HG03280 (cell line): ENCODE measurements around the gene TMEM52.

Experiments used
- ATAC-seq: cut with Tn5 transposase; IDR thresholded peaks from one replicate; pipeline ENCODE4 v1.9.1; 2021; ENCODE audit warnings: mild to moderate bottlenecking, moderate library complexity; ENCODE audit not compliant: unreplicated experiment

Gene TMEM52

GRCh38 chr1:1918901-1919303 is at the start of gene TMEM52:
Gene TMEM52 (minus strand): TSS chr1:1919279. CDS start chr1:1919265, 14 bp downstream.
- ATAC-seq = peak; percentile 19

GRCh38 chr1:1967879-1968278 is 48.8 kb upstream of the TMEM52 start:
- ATAC-seq = no peak

DNA sequence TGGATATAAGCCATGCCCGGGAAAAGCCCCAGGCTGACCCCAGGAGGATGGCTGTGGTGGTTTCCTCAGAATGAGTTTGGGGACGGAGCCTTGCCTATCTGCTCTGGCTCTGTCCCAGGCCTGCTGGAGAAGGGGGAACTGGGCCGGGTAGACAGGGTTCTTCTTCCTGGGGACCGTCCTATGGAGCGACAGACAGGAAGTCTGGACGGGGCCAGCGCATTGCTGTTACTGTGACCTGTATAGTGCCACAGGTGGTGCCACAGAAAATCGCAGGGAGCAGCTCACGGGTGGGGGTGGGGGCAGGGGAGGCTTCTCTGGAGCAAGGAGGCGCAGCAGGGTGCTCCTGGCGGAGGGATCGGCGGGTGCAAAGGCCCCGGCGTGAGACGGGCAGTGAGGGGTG is 48.1 kb upstream of the TMEM52 start:
- ATAC-seq = no peak

DNA sequence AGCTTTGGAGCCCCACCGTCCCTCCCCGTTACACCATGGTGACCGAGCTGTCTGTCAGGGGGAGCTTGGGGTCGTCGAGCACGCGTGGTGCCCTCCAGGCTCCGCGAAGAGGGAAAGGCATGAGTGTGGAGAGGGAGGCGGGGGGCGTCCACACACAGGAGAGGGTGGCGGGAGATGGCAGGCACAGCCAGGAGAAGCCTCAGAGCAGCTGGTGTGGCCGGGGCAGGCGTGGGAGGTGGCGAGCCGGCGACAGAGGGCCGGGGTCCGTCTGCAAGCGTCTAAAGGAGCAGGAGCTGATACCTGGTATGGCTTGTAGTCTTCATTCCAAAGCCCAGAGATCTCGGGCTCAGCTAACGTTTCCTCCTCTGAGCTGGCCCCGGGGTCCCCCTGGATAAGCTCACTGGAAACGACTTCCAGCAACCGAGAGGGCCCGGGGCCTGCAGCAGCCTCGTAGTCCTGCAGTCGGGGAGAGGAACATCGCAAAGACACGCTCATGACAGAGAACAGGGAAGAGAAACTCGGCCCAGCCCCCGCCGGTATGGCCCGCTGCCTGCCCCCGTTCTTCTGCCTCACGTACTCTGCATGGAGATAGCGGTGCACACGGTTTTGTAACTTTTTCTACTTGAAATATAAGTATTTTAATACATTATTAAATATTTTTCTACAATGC is 47.1 kb upstream of the TMEM52 start:
- ATAC-seq = no peak

DNA sequence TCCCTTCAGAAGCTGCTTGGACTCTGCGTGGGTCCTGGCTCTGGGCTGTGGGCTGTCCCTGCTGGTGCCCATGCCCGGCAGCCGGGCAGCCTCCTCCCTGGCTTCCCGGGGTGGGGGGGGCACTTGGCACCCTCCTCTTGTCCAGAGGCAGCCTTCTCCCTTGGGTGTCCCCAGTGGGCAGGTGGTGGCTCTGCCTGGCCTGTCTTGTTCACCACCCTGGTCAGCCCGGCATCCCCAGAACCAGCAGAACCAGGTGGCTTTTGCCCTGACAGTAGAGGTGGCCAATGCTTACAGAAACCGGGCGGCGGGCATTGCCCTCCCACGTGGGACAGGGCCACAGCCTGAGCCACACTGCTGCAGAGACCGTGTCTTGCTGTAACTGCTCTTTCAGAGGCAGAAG is 46.5 kb upstream of the TMEM52 start:
- ATAC-seq = no peak

DNA sequence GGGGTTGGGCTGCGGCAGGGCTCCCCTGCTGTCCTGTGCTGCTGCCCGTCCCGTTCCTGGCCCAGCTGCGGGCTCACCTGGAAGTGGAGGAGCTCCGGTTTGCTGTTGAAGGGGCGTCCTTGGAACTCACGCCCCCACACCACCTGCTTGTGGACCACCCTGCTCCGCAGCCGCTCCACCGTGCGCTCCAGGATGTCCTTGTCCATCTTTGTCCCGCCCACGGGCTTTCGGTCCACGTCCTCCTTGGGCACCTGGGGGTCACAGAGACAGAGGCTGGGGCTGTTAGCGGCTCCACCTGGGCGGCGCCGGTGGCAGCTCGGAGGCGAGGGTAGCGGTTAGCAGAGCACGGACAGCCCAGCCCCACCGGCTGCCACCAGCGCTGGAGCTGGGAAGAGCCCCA is 45.7 kb upstream of the TMEM52 start:
- ATAC-seq = no peak

DNA sequence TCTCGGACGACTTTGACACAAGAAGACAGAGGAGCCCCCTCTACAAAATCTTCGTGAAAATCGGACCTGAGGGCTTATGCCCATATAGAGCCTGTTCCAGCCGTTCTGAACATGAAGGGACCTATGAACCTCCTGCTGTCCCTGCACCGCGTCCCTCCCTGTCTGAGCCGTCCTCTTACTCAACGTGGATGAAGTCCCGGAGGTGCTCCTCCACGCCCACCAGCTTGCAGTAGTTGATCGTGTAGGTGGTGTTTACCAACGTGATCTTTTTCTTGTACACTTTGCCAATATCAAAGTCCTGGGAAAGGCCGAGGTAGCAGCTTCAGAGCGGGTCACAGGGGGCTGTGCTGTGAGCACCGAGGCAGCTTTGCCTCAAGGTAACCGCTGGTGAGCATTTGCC is 44.5 kb upstream of the TMEM52 start:
- no peak for ATAC-seq

GRCh38 chr1:1962752-1963151 is 43.7 kb upstream of the TMEM52 start:
- no peak for ATAC-seq

DNA sequence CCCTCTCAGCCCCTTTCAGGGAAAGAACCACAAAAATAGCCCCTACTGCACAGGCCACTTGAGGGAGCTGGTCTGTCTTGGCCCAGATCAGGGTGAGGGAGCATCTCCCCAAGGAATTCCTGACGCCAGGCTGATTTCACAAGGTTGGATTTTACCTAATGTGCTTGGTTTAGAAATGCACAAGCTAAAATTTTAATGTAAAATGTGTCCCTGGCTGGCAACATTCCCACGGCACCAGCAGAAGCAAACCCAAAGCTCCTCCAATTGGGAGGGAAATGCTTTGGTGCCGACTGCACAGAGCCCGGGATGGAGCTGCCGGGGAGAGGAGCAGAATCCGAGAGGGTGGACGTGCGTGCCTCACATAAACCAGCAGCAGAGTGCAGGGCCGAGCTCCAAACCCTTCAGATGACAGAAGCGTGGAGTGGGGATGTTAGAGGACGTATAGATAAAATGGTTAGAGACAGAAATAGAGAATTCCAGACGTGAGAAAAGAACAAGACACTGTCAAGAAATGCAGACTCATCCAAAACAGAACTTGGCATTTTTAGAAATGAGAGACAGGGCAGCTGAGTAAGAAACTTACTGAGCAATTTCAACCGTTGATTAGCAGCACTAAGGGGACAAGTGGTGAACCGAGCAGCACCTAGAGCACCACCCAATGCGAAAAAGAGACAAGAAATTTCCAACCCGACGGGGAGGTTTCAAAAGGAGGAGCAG is 41.6 kb upstream of the TMEM52 start:
- no peak for ATAC-seq

DNA sequence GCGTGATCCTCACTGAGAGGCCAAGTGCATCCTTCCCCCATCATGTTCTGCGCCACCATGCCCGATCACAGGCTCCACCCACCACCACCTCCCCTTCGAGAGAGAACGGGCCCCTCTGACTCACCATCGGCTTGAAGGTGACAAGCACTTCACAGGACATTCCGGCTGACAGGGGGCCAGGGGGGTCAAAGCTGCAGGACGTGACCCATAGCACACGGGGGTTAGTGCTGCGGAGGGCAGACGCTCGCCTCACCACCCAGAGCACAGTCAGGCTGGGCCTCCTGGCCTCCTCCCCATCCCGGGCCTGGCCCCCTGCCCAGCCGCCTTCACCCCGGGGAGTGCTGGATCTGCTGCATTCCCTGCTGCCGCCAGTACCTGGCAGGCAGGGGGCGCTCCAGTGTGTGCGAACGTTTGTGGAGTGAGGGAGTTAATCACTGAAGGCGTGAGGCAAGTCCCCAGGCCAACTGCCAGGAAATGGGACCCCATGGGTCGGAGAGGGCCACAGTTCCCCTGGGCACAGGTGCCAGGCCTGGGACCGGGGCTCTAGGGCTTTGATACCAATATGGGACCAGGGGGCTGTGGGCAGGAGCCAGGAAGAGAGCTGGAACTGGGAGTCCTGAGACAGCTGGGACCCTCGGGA is 40.9 kb upstream of the TMEM52 start:
- no peak for ATAC-seq

DNA sequence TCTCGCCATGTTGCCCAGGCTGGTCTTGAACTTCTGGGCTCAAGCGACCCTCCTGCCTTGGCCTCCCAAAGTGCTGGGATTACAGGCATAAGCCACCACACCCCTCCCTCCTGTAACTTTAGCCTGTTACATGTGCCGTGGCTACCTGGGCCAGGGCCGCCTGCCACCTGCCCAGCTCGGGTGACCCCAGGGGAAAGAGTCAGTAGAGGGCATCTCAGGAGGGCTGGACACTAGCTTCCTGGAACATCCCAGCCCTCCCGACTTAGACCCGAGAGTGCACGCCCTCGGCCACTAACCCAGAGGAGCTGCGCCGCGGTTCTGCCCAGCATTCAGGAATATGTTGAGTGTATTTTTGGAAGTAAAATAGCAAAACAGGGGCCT is 40.4 kb upstream of the TMEM52 start:
- no peak for ATAC-seq

- no peak for ATAC-seq
Observed at GRCh38 chr1:1958071-1958541, 39.0 kb upstream of the TMEM52 start.

GRCh38 chr1:1957533-1957961 is 38.5 kb upstream of the TMEM52 start:
- ATAC-seq = no peak

GRCh38 chr1:1956586-1957532 is 37.8 kb upstream of the TMEM52 start:
- ATAC-seq = no peak

DNA sequence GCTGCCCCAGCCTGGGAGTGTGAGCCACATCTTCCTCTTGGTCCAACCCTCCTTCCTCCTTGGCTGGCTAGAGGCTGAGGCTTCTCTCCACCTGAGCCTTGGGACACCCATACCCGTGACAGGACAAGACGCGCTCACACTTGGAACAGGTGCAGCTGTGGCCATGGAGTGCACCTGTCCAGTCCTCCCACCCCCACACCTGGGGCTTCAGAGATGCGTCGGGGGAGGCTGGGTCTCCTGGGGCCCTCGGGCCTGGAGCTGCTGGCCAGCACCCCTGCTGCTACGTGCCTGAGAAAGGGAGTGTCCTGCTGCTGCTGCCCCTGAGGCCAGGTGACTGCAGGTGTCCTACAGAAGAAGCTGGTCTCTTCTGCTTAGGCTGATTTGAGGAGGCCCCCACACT is 37.0 kb upstream of the TMEM52 start:
- no peak for ATAC-seq

DNA sequence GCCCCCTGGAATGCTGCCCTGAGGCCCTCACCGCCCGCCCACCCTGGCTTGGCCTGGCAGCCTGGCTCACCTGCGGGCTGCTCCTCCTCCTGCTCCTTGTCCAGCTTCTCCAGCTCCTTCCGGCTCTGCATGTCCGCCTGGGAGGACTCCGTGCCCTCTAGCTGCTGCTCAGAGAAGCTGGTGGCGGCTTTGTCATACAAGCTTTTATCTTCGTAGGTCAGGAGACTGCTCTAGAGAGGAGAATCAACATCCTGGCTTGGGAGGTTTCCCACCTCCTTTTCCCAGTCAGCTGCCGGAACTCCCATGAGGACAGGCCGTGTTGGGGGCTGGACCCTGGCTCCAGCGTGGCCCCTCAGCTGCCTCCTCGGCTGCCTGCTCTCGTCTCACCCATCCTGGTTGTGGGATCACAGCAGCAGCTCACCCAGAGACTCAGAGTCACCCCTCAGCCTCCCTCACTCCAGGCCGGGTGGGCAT is 36.6 kb upstream of the TMEM52 start:
- no peak for ATAC-seq

DNA sequence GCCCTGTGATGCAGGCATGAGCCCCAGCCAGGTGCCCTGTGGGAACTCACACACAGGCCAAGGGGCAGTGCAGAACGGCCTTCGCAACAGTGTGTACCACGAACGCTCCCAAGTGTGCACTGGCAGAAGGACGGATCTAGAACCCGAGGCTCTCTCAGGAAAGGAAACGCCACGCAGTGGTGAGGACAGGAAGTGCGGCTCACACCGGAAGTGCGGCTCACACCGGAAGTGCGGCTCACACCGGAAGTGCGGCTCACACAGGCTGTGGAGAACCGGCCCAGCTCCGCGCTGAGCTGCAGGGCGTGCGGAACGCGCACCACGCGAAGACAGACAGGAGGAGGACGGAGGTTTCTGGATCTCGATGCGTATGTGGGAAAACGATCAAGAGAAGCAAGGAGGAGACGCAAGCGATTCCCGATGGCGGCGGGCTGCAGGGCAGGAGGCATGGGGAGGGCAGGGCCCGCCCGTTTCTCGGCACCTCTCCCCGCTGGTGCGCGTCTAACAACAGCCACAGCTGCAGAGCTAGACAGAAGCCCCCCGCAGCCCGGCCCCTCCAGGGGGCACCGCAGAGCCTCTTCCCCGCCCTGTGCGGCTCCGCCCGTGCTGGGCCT is 35.9 kb upstream of the TMEM52 start:
- no peak for ATAC-seq

GRCh38 chr1:1954015-1954414 is 34.9 kb upstream of the TMEM52 start:
- ATAC-seq = no peak

- ATAC-seq = no peak
Observed at GRCh38 chr1:1950940-1951339, 31.9 kb upstream of the TMEM52 start.

- no peak for ATAC-seq
Observed at GRCh38 chr1:1948783-1949182, 29.7 kb upstream of the TMEM52 start.
